ENCODE data around the gene BOD1L1. TPM values are rescaled to one million over a fixed set of nuclear protein-coding genes. Genes with fewer than 3 reads are reported as not detected.

The BOD1L1 gene
- polyA plus RNA-seq, 1 donor from 2014 or later: 43.3 TPM

- no peaks in the 10 kb centered on the region for H3K79me2 ChIP-seq (replicated peaks; ENCODE audit: insufficient read depth, low read length)
- no peak for TF ChIP-seq POLR2AphosphoS5 (IDR thresholded peaks at IDR 0.05)
- TF ChIP-seq SMC3 (conservative IDR thresholded peaks at IDR 0.05; ENCODE audit: poor library complexity): no peak
- TF ChIP-seq MXI1 (conservative IDR thresholded peaks at IDR 0.05; ENCODE audit: poor library complexity, severe bottlenecking): no peak
- TF ChIP-seq EZH2 (IDR thresholded peaks at IDR 0.05; ENCODE audit: borderline replicate concordance, insufficient read depth, low read length, poor library complexity, severe bottlenecking): peak; percentile 48
- TF ChIP-seq CTCF (IDR thresholded peaks at IDR 0.05; ENCODE audit: poor library complexity, severe bottlenecking): no peak
- TF ChIP-seq TAF1 (IDR thresholded peaks at IDR 0.05; ENCODE audit: low read depth): no peak
- H3K27me3 ChIP-seq (ENCODE audit: insufficient read depth, low read depth, low read length): peaks cover 100% of the 10 kb centered on the region
- H3K4me3 ChIP-seq (ENCODE audit: low read length): no peak overlapping the region
- no peaks in the 10 kb centered on the region for H4K20me1 ChIP-seq (ENCODE audit: insufficient read depth)
- no peaks in the 10 kb centered on the region for H3K9me2 ChIP-seq (ENCODE audit: insufficient read depth, low read length)
- no peak overlapping the region for H3K27ac ChIP-seq (ENCODE audit: low read length)
- H3K36me3 ChIP-seq (ENCODE audit: insufficient read depth, low read length): no peaks in the 10 kb centered on the region
- no peak overlapping the region for H3K4me2 ChIP-seq (ENCODE audit: low read length)
- H3F3A ChIP-seq (ENCODE audit: insufficient read depth, low read length, poor library complexity, severe bottlenecking): no peaks in the 10 kb centered on the region
- peaks cover 17% of the 10 kb centered on the region for H3K9me3 ChIP-seq (ENCODE audit: low read length)
- H2AFZ ChIP-seq (ENCODE audit: low read depth, low read length): no peak overlapping the region
- no peak overlapping the region for H3K9ac ChIP-seq (ENCODE audit: low read length)
Observed at GRCh38 chr4:13539047-13539618, 88.4 kb downstream of the BOD1L1 start.

- no peaks in the 10 kb centered on the region for H4K20me1 ChIP-seq (ENCODE audit: insufficient read depth)
- no peaks in the 10 kb centered on the region for H3K9me2 ChIP-seq (ENCODE audit: insufficient read depth, low read length)
- H3K36me3 ChIP-seq (ENCODE audit: insufficient read depth, low read length): no peaks in the 10 kb centered on the region
- no peaks in the 10 kb centered on the region for H3F3A ChIP-seq (ENCODE audit: insufficient read depth, low read length, poor library complexity, severe bottlenecking)
- H3K9me3 ChIP-seq (ENCODE audit: low read length): peaks cover 17% of the 10 kb centered on the region
- no peaks in the 10 kb centered on the region for H3K79me2 ChIP-seq (replicated peaks; ENCODE audit: insufficient read depth, low read length)
- H3K27me3 ChIP-seq (ENCODE audit: insufficient read depth, low read depth, low read length): peaks cover 100% of the 10 kb centered on the region
- no peak overlapping the region for H3K27ac ChIP-seq (ENCODE audit: low read length)
- no peak for TF ChIP-seq EP300 (conservative IDR thresholded peaks at IDR 0.05; ENCODE audit: poor library complexity, severe bottlenecking)
- TF ChIP-seq CTCF (IDR thresholded peaks at IDR 0.05; ENCODE audit: poor library complexity, severe bottlenecking): no peak
- no peak for TF ChIP-seq POLR2AphosphoS5 (IDR thresholded peaks at IDR 0.05)
- TF ChIP-seq EZH2 (IDR thresholded peaks at IDR 0.05; ENCODE audit: borderline replicate concordance, insufficient read depth, low read length, poor library complexity, severe bottlenecking): no peak
- TF ChIP-seq SMC3 (conservative IDR thresholded peaks at IDR 0.05; ENCODE audit: poor library complexity): no peak
- TF ChIP-seq RAD21 (conservative IDR thresholded peaks at IDR 0.05): no peak
- TF ChIP-seq MXI1 (conservative IDR thresholded peaks at IDR 0.05; ENCODE audit: poor library complexity, severe bottlenecking): no peak
- TF ChIP-seq TAF1 (IDR thresholded peaks at IDR 0.05; ENCODE audit: low read depth): no peak
- no peak for TF ChIP-seq REST (IDR thresholded peaks at IDR 0.05; ENCODE audit: borderline replicate concordance)
- no peak overlapping the region for H2AFZ ChIP-seq (ENCODE audit: low read depth, low read length)
- no peak overlapping the region for H3K4me3 ChIP-seq (ENCODE audit: low read length)
- no peak overlapping the region for H3K9ac ChIP-seq (ENCODE audit: low read length)
- H3K4me2 ChIP-seq (ENCODE audit: low read length): no peak overlapping the region
Observed at GRCh38 chr4:13538427-13538973, 89.0 kb downstream of the BOD1L1 start.

All from neural cell (in vitro differentiated cells).